NCI-H1436 (cell line): Measurements from ENCODE around the gene GGA1.
"Not testable (repeated sequence)": the region's sequence is repeated elsewhere in the genome, so short reads cannot be mapped to it uniquely, and the experiment has no call there.

Experiments
- DNase-seq: peaks from one replicate; lab custom pipeline; 2025; lab: John Stamatoyannopoulos, UW

The GGA1 gene

GRCh38 chr22:37609240-37610152 is 862 bp downstream of the GGA1 start:
- no peak for DNase-seq

GRCh38 chr22:37610153-37610475 is 1.5 kb downstream of the GGA1 start:
- not testable (repeated sequence) for DNase-seq

GRCh38 chr22:37610480-37611129 is 2.0 kb downstream of the GGA1 start:
- no peak for DNase-seq

- no peak for DNase-seq
Measured at GRCh38 chr22:37611207-37611606, 2.6 kb downstream of the GGA1 start.

GRCh38 chr22:37616201-37617083 is 7.8 kb downstream of the GGA1 start:
- DNase-seq, result no peak

- no peak for DNase-seq
Measured at GRCh38 chr22:37617431-37617830, 8.8 kb downstream of the GGA1 start.

- no peak for DNase-seq
Measured at GRCh38 chr22:37618072-37618656, 9.5 kb downstream of the GGA1 start.

- no peak for DNase-seq
Measured at GRCh38 chr22:37618674-37619073, 10.0 kb downstream of the GGA1 start.

- no peak for DNase-seq
Measured at GRCh38 chr22:37619991-37620390, 11.4 kb downstream of the GGA1 start.

GRCh38 chr22:37621352-37621860 is 12.8 kb downstream of the GGA1 start:
- DNase-seq, result no peak

GRCh38 chr22:37623075-37624016 is 14.7 kb downstream of the GGA1 start:
- DNase-seq, result peak; percentile 60

- DNase-seq, result no peak
Measured at GRCh38 chr22:37624017-37624365, 15.4 kb downstream of the GGA1 start.

- DNase-seq, result no peak
Measured at GRCh38 chr22:37624876-37625275, 16.2 kb downstream of the GGA1 start.

- DNase-seq, result no peak
Measured at GRCh38 chr22:37625737-37626136, 17.1 kb downstream of the GGA1 start.

GRCh38 chr22:37626144-37626543 is 17.5 kb downstream of the GGA1 start:
- no peak for DNase-seq

GRCh38 chr22:37626556-37627075 is 18.0 kb downstream of the GGA1 start:
- DNase-seq, result no peak

- no peak for DNase-seq
Measured at GRCh38 chr22:37627121-37627520, 18.5 kb downstream of the GGA1 start.

GRCh38 chr22:37627545-37627944 is 18.9 kb downstream of the GGA1 start:
- DNase-seq, result no peak

- no peak for DNase-seq
Measured at GRCh38 chr22:37628830-37629229, 20.2 kb downstream of the GGA1 start.

GRCh38 chr22:37629928-37630327 is 21.3 kb downstream of the GGA1 start:
- no peak for DNase-seq
